Dedifferentiated amniotic fluid mesenchymal stem cell (primary cell): Measurements from ENCODE around the gene FMNL2.

ENCODE experiments used
- DNase-seq: peaks from one replicate; pipeline ENCODE4 v3.0.0-alpha.2; 2016; ENCODE audit errors: extremely low spot score

The FMNL2 gene

GRCh38 chr2:152615177-152615576, 280.2 kb downstream of the FMNL2 start:
- DNase-seq, result no peak

DNA sequence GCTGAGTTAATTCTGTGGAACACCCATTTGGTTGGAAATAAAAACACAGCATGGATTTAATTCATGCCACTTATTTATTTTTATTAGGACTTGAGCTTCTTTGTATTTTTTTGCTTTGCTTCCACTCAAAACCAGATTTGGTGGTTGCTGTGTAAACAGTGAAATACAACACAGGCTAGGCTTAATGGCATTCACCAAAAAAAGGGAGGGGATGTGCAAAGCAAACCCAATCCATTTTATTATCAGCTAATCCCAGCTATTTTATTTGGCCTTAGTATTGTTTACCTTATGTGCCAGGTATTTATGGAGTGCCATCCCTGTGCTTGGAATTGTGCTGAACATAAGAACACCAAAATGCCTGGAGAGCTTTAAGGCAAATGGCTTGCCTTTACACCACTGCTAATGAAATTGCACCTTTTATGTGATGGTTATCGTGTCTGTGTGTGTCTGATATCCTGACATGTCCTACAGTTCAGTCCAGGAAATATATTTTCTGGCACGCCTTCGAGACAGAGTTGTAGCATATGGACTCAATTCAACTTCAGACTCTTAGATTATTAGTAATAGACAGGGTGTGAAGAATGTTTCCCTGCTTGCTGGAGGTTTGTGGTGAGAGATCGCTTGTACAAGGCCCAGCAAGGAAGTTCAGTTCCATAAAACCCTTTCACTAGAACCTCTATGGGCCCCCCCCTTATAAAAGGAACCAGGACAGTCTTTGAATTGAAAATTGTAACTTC, 282.6 kb downstream of the FMNL2 start:
- DNase-seq, result no peak

- no peak for DNase-seq
Measured at GRCh38 chr2:152618193-152618564, 283.2 kb downstream of the FMNL2 start.

GRCh38 chr2:152620208-152620607, 285.2 kb downstream of the FMNL2 start:
- no peak for DNase-seq

- DNase-seq, result no peak
Measured at GRCh38 chr2:152620985-152621384, 286.0 kb downstream of the FMNL2 start.

GRCh38 chr2:152622219-152622618, 287.2 kb downstream of the FMNL2 start:
- no peak for DNase-seq

DNA sequence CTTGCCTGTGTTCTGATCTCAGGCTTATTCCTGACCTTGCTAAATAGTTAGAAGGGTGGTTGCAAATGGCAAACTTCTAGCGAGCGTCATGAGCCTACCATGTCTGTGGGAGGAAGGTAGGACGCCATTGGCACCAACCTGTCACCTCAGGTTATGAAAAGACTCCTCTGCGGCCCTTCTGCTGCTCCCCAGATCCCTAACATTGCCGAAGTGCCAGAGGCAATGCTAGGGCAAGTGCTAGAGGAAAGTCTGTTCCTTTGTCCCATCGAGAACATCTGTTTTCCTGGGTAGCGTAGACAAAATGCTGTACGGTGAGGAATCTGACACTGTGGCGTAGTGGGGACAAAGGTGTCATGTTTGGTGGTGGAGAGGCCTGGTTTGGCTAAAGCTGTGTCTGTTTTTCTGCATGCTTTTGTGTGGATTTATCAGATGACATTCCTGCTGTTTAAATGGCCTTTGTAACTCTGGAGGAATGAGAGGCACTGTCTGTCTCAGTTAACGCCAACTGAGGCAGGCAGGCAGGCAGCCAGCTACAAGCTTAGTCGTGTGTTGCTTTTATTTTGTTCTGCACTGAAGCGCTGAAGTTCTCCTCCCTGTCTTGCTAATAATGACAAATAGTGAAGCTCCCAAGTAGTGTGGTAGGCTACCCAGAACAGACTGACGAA, 288.2 kb downstream of the FMNL2 start:
- DNase-seq, result no peak

DNA sequence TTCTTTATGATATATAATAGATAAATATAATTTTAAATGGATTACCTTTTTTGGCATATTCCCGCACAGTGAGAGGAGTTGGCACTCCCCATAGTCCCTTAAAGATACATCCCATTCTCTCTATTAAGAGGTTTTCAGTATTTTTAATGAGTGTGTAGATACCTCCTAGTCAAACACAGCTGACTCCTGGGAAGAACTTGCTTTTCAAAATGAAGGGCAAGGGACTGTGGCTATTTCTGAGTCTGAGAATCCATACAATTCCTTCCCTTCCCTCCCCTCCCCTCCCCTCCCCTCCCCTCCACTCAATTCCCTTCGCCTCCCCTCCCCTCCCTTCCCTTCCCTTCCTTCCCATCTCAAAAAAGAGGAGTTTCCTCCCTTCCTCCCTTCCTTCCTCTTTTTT, 288.8 kb downstream of the FMNL2 start:
- DNase-seq, result no peak

DNA sequence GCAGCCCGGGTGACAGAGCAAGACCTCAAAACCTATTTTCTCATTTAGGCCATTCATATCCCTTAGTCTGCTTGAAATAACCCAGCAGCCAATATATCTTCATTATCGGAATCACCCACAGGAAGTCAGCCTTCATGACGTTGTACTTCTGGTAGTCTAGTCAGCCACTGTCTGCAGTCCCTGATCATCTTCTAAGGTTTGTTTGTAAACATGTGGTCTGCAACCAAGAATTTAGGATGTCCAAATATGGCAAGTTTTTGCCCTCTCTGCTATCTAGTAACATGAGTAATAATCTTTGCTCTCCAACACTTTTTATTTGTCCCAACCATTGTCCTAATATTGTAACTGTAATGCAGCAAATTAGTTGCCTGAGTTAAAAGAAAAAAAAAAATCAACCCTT, 289.8 kb downstream of the FMNL2 start:
- DNase-seq, result no peak

DNA sequence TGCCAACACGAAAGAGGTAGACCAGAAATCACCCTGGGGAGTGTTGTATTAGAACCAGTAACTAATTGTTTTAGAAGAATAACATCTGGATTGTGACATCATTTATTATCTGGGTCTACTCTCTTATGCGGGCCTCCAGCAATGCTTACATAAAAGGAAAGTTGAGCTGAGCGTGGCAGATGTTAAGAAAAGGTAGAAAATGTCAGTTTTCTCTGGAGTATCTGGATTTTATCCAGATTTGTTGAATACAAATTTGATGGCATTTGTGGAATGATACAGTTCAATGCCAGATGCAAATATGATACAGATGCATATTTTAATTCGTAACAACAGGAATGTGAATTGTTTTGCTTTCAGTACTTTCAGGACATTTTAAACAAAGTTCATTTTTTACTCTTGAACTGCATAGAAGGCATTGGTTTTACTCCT, 292.0 kb downstream of the FMNL2 start:
- peak; percentile 71 for DNase-seq

DNA sequence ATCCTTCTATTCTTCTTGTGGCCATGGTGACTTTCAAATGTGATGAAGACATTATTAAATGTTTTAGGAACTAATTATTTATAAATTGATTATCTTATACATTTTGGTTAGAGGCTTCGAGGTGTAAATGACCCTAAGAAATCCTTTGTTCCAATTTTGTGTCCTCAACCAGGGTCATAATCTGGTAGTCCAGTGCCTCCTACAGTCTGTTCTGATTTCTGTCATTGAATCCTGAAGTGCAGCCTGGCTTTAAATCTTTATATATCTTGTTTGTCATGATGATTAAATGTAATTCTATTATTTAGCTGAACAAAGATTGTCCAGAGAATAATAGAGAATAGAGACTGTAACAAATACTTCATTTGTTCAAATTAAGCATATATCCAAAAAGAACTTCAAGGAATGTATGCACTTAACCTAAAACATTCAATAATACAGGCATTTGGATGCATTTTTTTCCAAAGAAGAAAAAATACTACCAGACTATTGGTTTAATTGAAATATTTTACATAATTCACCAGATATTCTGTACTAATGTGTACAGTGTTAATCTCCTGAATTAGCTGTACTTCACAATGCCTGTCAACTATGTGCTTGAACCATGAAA, 292.5 kb downstream of the FMNL2 start:
- peak; percentile 59 for DNase-seq

GRCh38 chr2:152629202-152629601, 294.2 kb downstream of the FMNL2 start:
- DNase-seq, result no peak

DNA sequence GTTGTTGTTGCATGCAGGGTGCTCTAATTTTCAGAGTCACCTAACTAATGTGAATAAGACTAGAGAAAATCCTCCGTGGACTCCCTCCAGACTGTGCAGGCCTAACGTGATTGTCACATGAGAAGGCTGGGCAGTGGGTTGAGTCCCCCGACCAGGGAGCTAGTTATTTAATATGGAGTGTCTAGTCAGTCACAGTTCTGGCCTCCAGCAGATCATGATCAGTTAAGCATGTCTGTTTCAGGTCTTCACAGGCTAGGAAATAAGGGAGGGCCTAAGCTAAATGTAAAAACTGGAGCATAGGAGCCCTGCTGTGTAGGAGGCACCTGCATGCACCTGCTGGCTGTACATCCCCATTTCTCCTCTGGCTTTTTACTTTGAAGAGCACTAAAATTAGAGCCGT, 295.5 kb downstream of the FMNL2 start:
- DNase-seq, result no peak

- DNase-seq, result no peak
Measured at GRCh38 chr2:152632736-152633135, 297.8 kb downstream of the FMNL2 start.

DNA sequence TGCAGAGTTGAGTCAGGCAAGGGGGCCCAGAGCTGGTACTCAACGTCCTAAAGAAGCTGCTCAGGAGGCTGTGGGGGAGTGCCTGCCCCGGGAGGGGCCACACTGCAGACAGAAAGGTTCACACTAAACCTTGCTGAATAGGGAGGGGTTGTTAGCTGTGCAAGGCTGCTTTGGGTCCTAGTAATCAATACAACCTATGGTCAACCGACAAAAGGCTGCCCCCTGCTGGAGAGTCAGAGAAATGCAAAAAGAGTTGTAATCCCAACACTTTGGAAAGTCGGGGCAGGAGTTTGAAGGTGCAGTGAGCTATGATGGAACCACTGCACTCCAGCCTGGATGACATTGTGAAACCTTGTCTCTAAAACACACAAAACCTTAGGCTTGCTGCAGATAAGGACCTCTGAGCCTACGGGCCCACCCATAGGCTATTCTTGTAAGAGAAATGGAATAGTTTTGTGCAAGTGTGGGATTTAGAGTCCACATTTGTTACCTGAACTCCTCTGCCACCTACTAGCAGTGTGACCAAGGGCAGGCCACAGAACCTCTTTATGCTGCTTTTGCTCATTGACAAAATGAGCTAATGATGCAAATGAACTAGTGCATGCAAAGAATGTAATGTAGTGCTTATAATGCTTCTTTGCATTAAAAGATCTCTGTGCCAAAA, 300.8 kb downstream of the FMNL2 start:
- DNase-seq, result no peak

DNA sequence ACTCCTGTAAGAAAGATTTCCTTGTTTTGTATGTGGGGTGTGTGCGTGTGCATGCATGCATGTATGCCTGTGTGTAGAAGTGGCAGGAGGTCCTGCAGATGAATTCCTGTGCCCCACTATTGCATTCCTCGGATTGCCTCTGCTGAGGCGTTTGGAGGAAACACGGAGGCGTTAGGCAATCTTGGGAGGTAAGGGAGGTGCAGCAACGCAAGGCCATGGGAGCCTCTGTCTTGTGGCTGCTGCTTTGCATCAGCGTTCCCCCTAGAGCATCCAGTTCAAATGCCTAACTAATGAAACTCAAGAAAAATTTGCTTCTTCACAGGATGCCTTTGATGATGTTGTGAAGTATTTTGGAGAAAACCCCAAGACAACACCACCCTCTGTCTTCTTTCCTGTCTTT, 302.3 kb downstream of the FMNL2 start:
- DNase-seq, result no peak

- no peak for DNase-seq
Measured at GRCh38 chr2:152638056-152638455, 303.1 kb downstream of the FMNL2 start.

GRCh38 chr2:152638590-152638989, 303.6 kb downstream of the FMNL2 start:
- no peak for DNase-seq

DNA sequence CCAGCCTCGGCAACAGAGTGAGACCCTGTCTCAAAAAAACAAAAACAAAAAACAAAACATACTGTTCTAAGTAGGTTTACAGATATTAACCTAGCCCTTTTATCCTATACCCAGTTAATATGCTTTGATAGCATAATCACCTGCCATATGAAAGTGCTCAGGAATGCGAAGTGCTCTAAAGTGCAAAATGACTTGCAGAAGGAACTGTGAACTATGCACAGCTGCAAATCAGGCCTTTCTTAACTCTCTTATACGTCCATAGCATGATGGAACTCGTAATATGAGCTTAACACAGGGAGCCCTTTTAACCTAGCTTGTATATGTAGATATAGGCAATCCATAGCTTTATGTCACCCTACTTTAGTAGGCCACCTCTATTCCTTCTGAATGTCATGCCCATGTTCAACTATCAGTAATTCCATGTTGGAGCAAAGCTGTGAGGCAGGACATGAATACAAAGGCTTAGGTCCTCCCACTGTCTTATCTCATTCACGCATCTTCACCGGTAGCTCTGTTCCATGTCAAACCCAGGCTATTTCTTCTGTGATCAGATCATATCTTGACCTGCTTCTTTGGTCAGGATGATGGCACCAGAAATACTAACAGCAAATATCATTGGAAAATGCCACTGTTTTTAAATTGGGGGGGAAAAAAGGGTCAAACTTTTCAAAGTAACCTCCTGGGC, 309.4 kb downstream of the FMNL2 start:
- DNase-seq, result no peak

- DNase-seq, result no peak
Measured at GRCh38 chr2:152646264-152646663, 311.3 kb downstream of the FMNL2 start.

DNA sequence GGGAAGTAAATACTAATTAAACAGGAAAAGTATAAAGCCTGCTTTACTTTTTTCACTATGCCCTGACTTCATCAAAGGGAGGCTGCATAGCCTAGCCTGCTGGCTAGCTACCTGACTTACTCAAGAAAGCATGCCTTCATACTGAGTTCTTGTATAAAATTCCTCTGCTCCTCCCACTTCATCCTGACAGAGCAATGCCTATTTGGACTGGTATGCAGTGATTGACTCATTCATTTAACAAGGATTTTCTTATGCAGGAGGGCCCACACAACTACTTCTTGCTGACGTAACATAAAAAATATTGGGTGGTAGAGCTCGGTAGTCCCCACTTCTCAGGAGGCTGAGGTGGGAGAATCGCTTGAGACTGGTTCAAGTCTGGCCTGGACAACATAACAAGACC, 311.8 kb downstream of the FMNL2 start:
- DNase-seq, result peak; percentile 87

DNA sequence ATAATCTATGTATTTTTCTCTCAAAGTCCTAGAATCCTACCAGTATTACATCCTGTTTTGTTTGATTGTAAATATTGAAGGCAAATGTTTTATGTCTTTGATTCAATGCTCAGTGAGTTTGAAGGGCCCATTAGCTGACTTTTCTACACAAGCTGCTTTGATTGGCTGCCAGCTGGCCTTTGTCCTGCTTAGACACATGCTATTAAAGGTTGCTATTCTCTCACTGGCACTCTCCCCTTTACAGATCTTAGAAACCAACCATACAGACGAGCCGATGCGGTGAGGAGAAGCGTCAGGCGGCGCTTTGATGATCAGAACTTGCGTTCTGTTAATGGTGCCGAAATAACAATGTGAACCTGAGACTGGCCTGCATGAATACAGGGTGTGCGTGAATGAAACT, 312.6 kb downstream of the FMNL2 start:
- no peak for DNase-seq
